Neural progenitor cell (in vitro differentiated cells): ENCODE measurements around the gene PDLIM1. TPM values are rescaled to one million over a fixed set of nuclear protein-coding genes. Genes with fewer than 3 reads are reported as not detected.

Experiments used
- DNase-seq: peaks from one replicate; pipeline ENCODE4 v3.0.0-alpha.2; 2016; ENCODE audit warnings: low spot score
- H2AFZ ChIP-seq: fragments of 200-600 bp; sonication (generic); replicated peaks from 2 replicates; pipeline ENCODE4 v1.6.1; 2016; ENCODE audit warnings: antibody characterized with exemption
- H3F3A ChIP-seq: fragments of 200-600 bp; sonication (generic); 2 replicates; pipeline ENCODE4 v1.6.1; 2016; ENCODE audit warnings: antibody characterized with exemption, low read depth
- H3K27ac ChIP-seq: fragments of 200-600 bp; sonication (generic); 2 replicates; pipeline ENCODE4 v1.5.1; 2016; ENCODE audit warnings: mild to moderate bottlenecking
- H3K27me3 ChIP-seq: fragments of 200-600 bp; sonication (generic); 2 replicates; pipeline ENCODE4 v1.6.1; 2016; ENCODE audit warnings: mild to moderate bottlenecking, moderate library complexity
- H3K36me3 ChIP-seq: fragments of 200-600 bp; sonication (generic); 2 replicates; pipeline ENCODE4 v1.5.1; 2016
- H3K4me1 ChIP-seq: fragments of 200-600 bp; sonication (generic); 2 replicates; pipeline ENCODE4 v1.6.1; 2016; ENCODE audit warnings: mixed run types
- H3K4me2 ChIP-seq: fragments of 200-600 bp; sonication (generic); 2 replicates; pipeline ENCODE4 v1.6.1; 2016
- H3K4me3 ChIP-seq: fragments of 200-600 bp; sonication (generic); 2 replicates; pipeline ENCODE4 v1.5.1; 2016
- H3K79me2 ChIP-seq: fragments of 200-600 bp; sonication (generic); 2 replicates; pipeline ENCODE4 v1.6.1; 2016; ENCODE audit warnings: low read depth
- H3K9ac ChIP-seq: fragments of 200-600 bp; sonication (generic); 2 replicates; pipeline ENCODE4 v1.6.1; 2016
- H3K9me3 ChIP-seq: fragments of 200-600 bp; sonication (generic); 2 replicates; pipeline ENCODE4 v1.5.1; 2016; ENCODE audit warnings: low read depth
- H4K20me1 ChIP-seq: fragments of 200-600 bp; sonication (generic); 2 replicates; pipeline ENCODE4 v1.6.1; 2016; ENCODE audit warnings: low read depth
- H3K27ac Mint-ChIP-seq: 3 replicates; pipeline ENCODE4 v1.8.0; 2021; ENCODE audit warnings: mixed read lengths
- H3K27me3 Mint-ChIP-seq: 2 replicates; pipeline ENCODE4 v1.8.0; 2022; ENCODE audit warnings: low read depth, mild to moderate bottlenecking, inconsistent platforms, moderate library complexity, mixed read lengths; ENCODE audit not compliant: insufficient read depth
- H3K36me3 Mint-ChIP-seq: 3 replicates; pipeline ENCODE4 v1.8.0; 2021; ENCODE audit warnings: mixed read lengths
- H3K4me1 Mint-ChIP-seq: 3 replicates; pipeline ENCODE4 v1.8.0; 2021; ENCODE audit warnings: mixed read lengths
- H3K4me3 Mint-ChIP-seq: 3 replicates; pipeline ENCODE4 v1.8.0; 2021; ENCODE audit warnings: mild to moderate bottlenecking, moderate library complexity, mixed read lengths
- H3K9me3 Mint-ChIP-seq: 3 replicates; pipeline ENCODE4 v1.8.0; 2020; ENCODE audit warnings: mixed read lengths
- EZH2 ChIP-seq: fragments of 200-600 bp; sonication (generic); IDR thresholded peaks from 2 replicates; pipeline ENCODE4 v1.6.1; 2017; ENCODE audit warnings: antibody characterized with exemption, mild to moderate bottlenecking, moderate library complexity
- EZH2phosphoT487 ChIP-seq: fragments of 200-600 bp; sonication (generic); IDR thresholded peaks from 2 replicates; pipeline ENCODE4 v1.6.1; 2017; ENCODE audit warnings: antibody characterized with exemption
- total RNA-seq: library from RNA; depleted of rRNA; stranded (reverse); fragments of >200 nt; gene quantifications from 2 replicates; pipeline ENCODE4 v1.2.3, GENCODE V29; 2015; ENCODE audit warnings: low replicate concordance
- TF ChIP-seq, protein P1 (sequence below): fragments of 200-600 bp; sonication (generic); IDR thresholded peaks from 2 replicates; pipeline ENCODE4 v1.5.1; 2017; ENCODE audit warnings: antibody characterized with exemption, mild to moderate bottlenecking

The PDLIM1 gene
- total RNA-seq, 1 donor from 2014 or later: 4.6 TPM

DNA sequence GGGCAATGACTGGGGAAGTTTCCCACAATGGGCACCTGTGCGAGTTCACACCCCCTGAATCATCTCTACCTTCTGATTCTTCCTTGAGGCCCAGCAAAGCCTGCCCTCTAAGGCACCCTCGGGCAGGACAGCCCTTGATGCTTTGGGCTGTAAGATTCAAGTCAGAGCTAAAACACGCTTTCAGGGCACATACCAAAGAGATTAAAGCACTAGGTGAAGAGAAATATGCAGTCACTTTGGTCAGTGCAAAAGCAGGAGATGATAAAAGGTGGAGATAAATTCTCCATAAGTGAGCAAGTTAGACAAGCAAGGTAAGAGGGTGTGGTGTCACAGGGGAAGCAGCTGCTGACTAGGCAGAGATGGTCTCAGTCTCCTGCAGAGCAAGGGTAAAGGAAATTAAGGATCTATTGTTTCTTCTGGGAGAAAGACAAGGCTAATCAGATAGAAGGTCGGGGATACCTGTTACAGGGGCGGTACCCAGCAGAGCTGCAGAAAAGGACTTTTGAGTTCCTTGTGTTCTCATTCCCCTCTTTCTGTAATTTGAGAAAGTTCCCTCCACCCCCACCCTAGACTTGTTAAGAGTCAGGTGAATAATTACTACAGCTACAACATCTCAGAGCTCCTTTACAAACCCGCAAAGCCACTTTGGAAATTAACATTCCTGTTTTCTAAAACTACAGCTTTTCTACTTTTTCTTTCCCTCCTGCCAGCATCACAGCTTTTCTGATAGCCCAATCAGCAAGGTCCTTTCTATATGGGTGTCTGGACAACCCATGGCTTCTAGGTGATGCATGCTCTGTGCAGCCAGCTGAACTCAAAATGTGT is 26.4 kb downstream of the PDLIM1 start:
- peaks cover 40% of the 10 kb centered on the region for H3K4me1 Mint-ChIP-seq
- peak; percentile 42 for DNase-seq
- no peaks in the 10 kb centered on the region for H3K9me3 ChIP-seq
- no peaks in the 10 kb centered on the region for H3K27me3 ChIP-seq
- no peak overlapping the region for H3K4me3 ChIP-seq
- H3K27me3 Mint-ChIP-seq: peaks cover 5% of the 10 kb centered on the region
- H3K9ac ChIP-seq: no peak overlapping the region
- no peaks in the 10 kb centered on the region for H3K9me3 Mint-ChIP-seq
- peaks cover 16% of the 10 kb centered on the region for H3F3A ChIP-seq
- H3K4me2 ChIP-seq: peak overlapping the region; percentile 54
- H3K79me2 ChIP-seq: no peaks in the 10 kb centered on the region
- no peaks in the 10 kb centered on the region for H3K36me3 Mint-ChIP-seq
- no peak overlapping the region for H3K4me3 Mint-ChIP-seq
- peak overlapping the region; percentile 61 for H3K27ac Mint-ChIP-seq
- no peak overlapping the region for H2AFZ ChIP-seq
- H3K27ac ChIP-seq: no peak overlapping the region
- H3K36me3 ChIP-seq: no peaks in the 10 kb centered on the region
- TF ChIP-seq EZH2 (no peak), EZH2phosphoT487 (no peak)
- TF ChIP-seq, protein P1, sequence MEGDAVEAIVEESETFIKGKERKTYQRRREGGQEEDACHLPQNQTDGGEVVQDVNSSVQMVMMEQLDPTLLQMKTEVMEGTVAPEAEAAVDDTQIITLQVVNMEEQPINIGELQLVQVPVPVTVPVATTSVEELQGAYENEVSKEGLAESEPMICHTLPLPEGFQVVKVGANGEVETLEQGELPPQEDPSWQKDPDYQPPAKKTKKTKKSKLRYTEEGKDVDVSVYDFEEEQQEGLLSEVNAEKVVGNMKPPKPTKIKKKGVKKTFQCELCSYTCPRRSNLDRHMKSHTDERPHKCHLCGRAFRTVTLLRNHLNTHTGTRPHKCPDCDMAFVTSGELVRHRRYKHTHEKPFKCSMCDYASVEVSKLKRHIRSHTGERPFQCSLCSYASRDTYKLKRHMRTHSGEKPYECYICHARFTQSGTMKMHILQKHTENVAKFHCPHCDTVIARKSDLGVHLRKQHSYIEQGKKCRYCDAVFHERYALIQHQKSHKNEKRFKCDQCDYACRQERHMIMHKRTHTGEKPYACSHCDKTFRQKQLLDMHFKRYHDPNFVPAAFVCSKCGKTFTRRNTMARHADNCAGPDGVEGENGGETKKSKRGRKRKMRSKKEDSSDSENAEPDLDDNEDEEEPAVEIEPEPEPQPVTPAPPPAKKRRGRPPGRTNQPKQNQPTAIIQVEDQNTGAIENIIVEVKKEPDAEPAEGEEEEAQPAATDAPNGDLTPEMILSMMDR: no peak
- H3K4me1 ChIP-seq: peaks cover 26% of the 10 kb centered on the region
- H4K20me1 ChIP-seq: no peaks in the 10 kb centered on the region

DNA sequence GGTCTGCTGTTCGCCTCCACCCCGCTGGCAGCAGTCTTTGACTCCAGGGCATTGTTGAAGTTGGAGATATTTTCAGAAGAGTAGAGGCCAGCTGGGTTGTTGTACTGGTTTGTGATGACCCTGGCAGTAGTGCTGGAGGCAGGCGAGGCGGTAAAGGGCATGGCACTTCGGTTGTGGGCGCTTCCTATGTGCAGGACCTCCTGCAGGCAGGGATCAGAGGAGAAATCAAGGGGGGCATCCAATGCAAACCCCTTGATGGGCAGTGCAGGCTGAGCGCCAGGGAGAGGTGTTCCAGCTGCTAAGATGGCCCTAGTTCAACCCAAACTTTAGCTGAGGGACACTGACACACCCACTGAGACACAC is 27.0 kb downstream of the PDLIM1 start:
- H3K36me3 ChIP-seq: no peaks in the 10 kb centered on the region
- peak overlapping the region; percentile 54 for H3K4me2 ChIP-seq
- H3K9me3 ChIP-seq: no peaks in the 10 kb centered on the region
- no peaks in the 10 kb centered on the region for H3K9me3 Mint-ChIP-seq
- DNase-seq: no peak
- no peak for TF ChIP-seq EZH2phosphoT487
- TF ChIP-seq, protein P1: no peak
- no peak overlapping the region for H3K27ac Mint-ChIP-seq
- H3K4me3 Mint-ChIP-seq: no peak overlapping the region
- peaks cover 5% of the 10 kb centered on the region for H3K27me3 Mint-ChIP-seq
- H3K27me3 ChIP-seq: no peaks in the 10 kb centered on the region
- no peak overlapping the region for H3K27ac ChIP-seq
- no peaks in the 10 kb centered on the region for H3K79me2 ChIP-seq
- no peaks in the 10 kb centered on the region for H4K20me1 ChIP-seq
- H3F3A ChIP-seq: peaks cover 16% of the 10 kb centered on the region
- no peak overlapping the region for H2AFZ ChIP-seq
- H3K9ac ChIP-seq: no peak overlapping the region
- peaks cover 26% of the 10 kb centered on the region for H3K4me1 ChIP-seq
- peaks cover 40% of the 10 kb centered on the region for H3K4me1 Mint-ChIP-seq
- no peak overlapping the region for H3K4me3 ChIP-seq
- H3K36me3 Mint-ChIP-seq: no peaks in the 10 kb centered on the region

DNA sequence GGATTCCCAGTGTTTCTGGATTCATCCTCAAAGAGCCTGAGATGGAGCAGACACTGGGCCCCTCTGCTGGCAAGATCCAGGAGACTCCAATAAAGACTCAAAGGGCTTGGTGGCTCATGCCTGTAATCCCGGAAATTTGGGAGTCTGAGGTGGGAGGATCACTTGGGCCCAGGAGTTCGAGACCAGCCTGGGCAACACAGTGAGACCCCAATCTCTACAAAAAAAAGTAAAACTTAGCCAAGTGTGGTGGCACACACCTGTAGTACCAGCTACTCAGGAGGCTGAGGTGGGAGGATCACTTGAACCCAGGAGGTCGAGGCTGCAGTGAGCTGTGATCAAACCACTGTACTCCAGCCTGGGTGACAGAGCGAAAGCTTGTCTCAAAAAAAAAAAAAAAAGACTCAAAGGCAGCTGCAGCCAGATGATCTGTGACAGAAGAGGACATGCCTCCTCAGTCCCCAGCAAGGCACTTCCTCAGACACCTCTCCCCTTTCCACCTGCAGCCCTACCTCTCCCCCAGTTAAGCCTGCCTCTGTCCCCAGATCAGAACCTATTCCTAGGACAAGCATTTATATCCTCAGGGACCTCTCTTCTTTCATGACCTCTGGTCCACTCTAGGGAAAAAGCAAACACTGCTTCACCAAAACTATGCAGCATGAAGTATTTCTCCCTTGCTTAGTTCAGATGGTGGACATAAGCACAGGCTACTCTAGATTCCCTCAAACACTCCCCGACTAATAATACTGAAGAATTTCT is 27.9 kb downstream of the PDLIM1 start:
- H3K36me3 ChIP-seq: no peaks in the 10 kb centered on the region
- Mint-ChIP-seq H3K4me3 (no peak overlapping the region), H3K4me1 (peaks cover 35% of the 10 kb centered on the region)

More for the DNA sequence above, 27.9 kb downstream of the PDLIM1 start:
- TF ChIP-seq EZH2 (no peak), EZH2phosphoT487 (no peak)
- Mint-ChIP-seq H3K36me3 (no peaks in the 10 kb centered on the region), H3K27ac (no peak overlapping the region), H3K27me3 (peaks cover 3% of the 10 kb centered on the region), H3K9me3 (no peaks in the 10 kb centered on the region)
- H4K20me1 ChIP-seq: no peaks in the 10 kb centered on the region
- H3K27ac ChIP-seq: no peak overlapping the region
- no peaks in the 10 kb centered on the region for H3K27me3 ChIP-seq
- no peaks in the 10 kb centered on the region for H3K9me3 ChIP-seq
- no peaks in the 10 kb centered on the region for H3K79me2 ChIP-seq
- DNase-seq: no peak
- no peak overlapping the region for H3K9ac ChIP-seq
- peaks cover 16% of the 10 kb centered on the region for H3F3A ChIP-seq
- H2AFZ ChIP-seq: no peak overlapping the region
- peak overlapping the region; percentile 54 for H3K4me2 ChIP-seq
- peaks cover 19% of the 10 kb centered on the region for H3K4me1 ChIP-seq
- H3K4me3 ChIP-seq: no peak overlapping the region
